Choroid plexus epithelial cell (primary cell): ENCODE results near the gene MDK.
"Not testable (repeated sequence)": the region's sequence is repeated elsewhere in the genome, so short reads cannot be mapped to it uniquely, and the experiment has no call there.

Experiments used
- DNase-seq: peaks from one replicate; pipeline ENCODE4 v3.0.0-alpha.2; 2010; ENCODE audit warnings: low read depth
- H3K4me3 ChIP-seq: 2 replicates; pipeline ENCODE4 v1.5.1; 2011; ENCODE audit warnings: low read depth, mild to moderate bottlenecking, control low read depth, low read length, moderate library complexity
- TF ChIP-seq, protein P1 (sequence below): conservative IDR thresholded peaks from 2 replicates; pipeline ENCODE4 v1.5.1; 2011; ENCODE audit warnings: low read depth, mild to moderate bottlenecking, control low read depth, inconsistent platforms, low read length, moderate library complexity

The MDK gene

DNA sequence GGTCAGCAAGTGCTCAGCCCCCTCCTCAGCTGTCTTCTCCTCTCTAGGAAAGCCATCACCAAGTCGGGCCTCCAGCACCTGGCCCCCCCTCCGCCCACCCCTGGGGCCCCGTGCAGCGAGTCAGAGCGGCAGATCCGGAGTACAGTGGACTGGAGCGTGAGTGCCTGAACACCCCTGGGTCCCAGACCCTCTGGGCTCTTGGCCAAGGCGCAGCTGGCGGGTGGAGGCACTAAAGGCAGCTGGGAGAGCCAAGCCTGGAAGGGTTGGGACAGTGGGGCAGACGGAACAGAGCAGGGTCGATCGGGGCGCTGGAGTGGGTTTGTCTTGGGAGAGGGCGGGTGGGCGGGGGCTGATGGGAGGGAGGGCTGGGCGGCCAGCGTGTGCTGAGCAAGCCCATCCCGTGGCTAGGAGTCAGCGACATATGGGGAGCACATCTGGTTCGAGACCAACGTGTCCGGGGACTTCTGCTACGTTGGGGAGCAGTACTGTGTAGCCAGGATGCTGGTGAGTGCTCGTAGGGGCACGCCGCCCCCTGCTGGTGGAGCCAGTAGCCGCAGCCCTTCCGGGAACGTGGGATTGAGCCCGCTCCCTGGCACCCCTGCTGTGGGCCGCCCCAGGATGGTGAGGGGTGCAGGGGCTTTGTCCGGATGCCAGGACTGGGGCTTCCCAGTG, 14.1 kb upstream of the MDK start:
- H3K4me3 ChIP-seq: no peak overlapping the region
- TF ChIP-seq, protein P1, sequence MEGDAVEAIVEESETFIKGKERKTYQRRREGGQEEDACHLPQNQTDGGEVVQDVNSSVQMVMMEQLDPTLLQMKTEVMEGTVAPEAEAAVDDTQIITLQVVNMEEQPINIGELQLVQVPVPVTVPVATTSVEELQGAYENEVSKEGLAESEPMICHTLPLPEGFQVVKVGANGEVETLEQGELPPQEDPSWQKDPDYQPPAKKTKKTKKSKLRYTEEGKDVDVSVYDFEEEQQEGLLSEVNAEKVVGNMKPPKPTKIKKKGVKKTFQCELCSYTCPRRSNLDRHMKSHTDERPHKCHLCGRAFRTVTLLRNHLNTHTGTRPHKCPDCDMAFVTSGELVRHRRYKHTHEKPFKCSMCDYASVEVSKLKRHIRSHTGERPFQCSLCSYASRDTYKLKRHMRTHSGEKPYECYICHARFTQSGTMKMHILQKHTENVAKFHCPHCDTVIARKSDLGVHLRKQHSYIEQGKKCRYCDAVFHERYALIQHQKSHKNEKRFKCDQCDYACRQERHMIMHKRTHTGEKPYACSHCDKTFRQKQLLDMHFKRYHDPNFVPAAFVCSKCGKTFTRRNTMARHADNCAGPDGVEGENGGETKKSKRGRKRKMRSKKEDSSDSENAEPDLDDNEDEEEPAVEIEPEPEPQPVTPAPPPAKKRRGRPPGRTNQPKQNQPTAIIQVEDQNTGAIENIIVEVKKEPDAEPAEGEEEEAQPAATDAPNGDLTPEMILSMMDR: peak; percentile 83
- peak; percentile 66 for DNase-seq

GRCh38 chr11:46367916-46368267, 13.6 kb upstream of the MDK start:
- TF ChIP-seq, protein P1: no peak
- no peak overlapping the region for H3K4me3 ChIP-seq
- DNase-seq: no peak

DNA sequence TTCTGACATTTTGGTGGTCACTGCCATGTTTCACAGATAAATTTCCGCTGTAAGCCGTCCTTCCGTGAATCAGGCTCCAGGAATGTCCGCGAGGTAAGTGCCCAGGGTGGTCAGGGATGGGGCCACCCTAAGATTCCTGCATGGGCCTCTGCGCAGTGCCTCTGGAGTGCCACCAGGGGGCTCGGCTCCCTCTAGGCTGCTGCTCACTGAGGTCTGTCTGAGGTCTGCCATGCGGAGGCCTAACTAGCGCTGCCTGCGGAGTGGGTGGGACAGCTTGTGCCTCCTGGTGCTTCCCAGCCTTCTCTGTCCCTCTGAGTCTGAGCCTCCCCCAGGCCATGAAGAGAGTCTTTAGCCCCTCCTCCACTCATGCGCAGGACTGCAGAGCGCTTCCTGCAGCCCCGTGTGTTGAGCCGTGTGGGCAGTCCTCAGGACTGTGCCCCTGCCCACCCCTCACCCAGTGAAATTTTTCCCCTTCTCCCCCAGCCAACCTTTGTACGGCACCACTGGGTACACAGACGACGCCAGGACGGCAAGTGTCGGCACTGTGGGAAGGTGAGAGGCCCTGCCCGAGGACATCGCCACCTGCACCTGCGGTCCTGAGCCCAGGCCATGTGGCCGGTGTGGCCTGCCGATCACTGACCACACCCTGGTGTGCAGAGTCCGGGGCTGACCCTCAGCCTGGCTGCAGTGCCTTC, 11.9 kb upstream of the MDK start:
- no peak overlapping the region for H3K4me3 ChIP-seq
- DNase-seq: peak; percentile 88
- TF ChIP-seq, protein P1: peak; percentile 93

GRCh38 chr11:46370253-46370652, 11.2 kb upstream of the MDK start:
- DNase-seq: no peak
- no peak overlapping the region for H3K4me3 ChIP-seq
- TF ChIP-seq, protein P1: no peak

GRCh38 chr11:46371262-46371661, 10.2 kb upstream of the MDK start:
- not testable (repeated sequence) for DNase-seq, H3K4me3 ChIP-seq

GRCh38 chr11:46372086-46372485, 9.4 kb upstream of the MDK start:
- TF ChIP-seq, protein P1: no peak
- H3K4me3 ChIP-seq: no peak overlapping the region
- no peak for DNase-seq

GRCh38 chr11:46372501-46372900, 9.0 kb upstream of the MDK start:
- H3K4me3 ChIP-seq, DNase-seq: not testable (repeated sequence)
